ENCODE measurements around the gene EED. TPM values are rescaled to one million over a fixed set of nuclear protein-coding genes. Genes with fewer than 3 reads are reported as not detected.

Gene EED
- total RNA-seq, 4 donors from 2014 or later: 25.5 to 46.0 (median 33.0) TPM

DNA sequence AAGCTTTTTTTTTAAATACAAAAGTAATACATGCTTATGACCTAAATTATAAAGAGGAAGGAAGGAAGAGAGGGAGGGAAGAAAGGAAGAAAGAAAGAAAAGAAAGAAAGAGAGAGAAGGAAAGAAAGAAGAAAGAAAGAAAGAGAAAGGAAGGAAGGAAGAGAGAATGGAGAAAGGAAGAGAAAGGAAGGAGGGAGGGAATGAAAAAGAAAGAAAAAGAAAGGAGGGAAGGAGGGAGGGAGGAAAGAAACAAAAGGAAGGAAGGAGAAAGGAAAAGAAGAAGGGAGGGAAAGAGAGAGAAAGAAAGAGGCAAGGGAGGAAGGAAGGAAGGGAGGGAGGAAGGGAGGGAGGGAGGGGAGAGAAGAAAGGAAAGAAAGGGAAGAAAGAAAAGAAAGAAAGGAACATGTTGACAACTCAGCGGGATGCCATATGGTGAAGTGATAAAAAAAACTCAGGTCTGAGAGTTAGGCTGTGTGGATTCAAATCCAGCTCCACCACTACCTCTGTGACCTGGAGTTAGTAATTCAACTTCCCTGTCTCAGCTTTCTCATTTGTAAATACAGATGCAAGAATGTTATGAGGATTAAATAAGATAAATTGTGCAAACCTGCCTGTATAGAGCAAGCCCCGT, 9.6 kb upstream of the EED start:
- Histone ChIP-seq H3K4me3 (replicated peaks in 1 of 3) (no peak overlapping the region), H3K9me3 (no peaks in the 10 kb centered on the region), H3K4me1 (no peaks in the 10 kb centered on the region), H3K27ac (no peak overlapping the region), H3K27me3 (no peaks in the 10 kb centered on the region), H3K36me3 (no peaks in the 10 kb centered on the region)
- no peak for DNase-seq
- TF ChIP-seq POLR2A (IDR thresholded peaks at IDR 0.05): no peak
- TF ChIP-seq, protein P1, sequence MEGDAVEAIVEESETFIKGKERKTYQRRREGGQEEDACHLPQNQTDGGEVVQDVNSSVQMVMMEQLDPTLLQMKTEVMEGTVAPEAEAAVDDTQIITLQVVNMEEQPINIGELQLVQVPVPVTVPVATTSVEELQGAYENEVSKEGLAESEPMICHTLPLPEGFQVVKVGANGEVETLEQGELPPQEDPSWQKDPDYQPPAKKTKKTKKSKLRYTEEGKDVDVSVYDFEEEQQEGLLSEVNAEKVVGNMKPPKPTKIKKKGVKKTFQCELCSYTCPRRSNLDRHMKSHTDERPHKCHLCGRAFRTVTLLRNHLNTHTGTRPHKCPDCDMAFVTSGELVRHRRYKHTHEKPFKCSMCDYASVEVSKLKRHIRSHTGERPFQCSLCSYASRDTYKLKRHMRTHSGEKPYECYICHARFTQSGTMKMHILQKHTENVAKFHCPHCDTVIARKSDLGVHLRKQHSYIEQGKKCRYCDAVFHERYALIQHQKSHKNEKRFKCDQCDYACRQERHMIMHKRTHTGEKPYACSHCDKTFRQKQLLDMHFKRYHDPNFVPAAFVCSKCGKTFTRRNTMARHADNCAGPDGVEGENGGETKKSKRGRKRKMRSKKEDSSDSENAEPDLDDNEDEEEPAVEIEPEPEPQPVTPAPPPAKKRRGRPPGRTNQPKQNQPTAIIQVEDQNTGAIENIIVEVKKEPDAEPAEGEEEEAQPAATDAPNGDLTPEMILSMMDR (IDR thresholded peaks at IDR 0.05): no peak
- intact Hi-C loops (cut with DNase I): no loop called here
- WGBS, 2 donors: 49 to 62% methylated on average over 2 of the region's 2 CpGs

GRCh38 chr11:86237267-86237804, 7.2 kb upstream of the EED start:
- intact Hi-C loops (cut with DNase I): no loop called here
- 81 to 85% methylated on average over 9 of the region's 9 CpGs for WGBS, 2 donors

GRCh38 chr11:86240164-86240563, 4.4 kb upstream of the EED start:
- no peak for DNase-seq
- 86% methylated on average over 4 of the region's 4 CpGs for WGBS, 2 donors
- TF ChIP-seq, protein P1 (IDR thresholded peaks at IDR 0.05): no peak
- TF ChIP-seq POLR2A (IDR thresholded peaks at IDR 0.05): no peak
- H3K27me3 ChIP-seq: no peaks in the 10 kb centered on the region
- H3K27ac ChIP-seq: no peak overlapping the region
- H3K4me3 ChIP-seq (replicated peaks in 1 of 3): no peak overlapping the region
- intact Hi-C loops (cut with DNase I): no loop called here
- peaks cover 0 to 5% of the 10 kb centered on the region in 2 donors for H3K4me1 ChIP-seq
- H3K36me3 ChIP-seq: no peaks in the 10 kb centered on the region
- H3K9me3 ChIP-seq: no peaks in the 10 kb centered on the region

More at GRCh38 chr11:86237267-86237804, 7.2 kb upstream of the EED start:
- Histone ChIP-seq H3K27me3 (no peaks in the 10 kb centered on the region), H3K4me1 (no peaks in the 10 kb centered on the region), H3K9me3 (no peaks in the 10 kb centered on the region), H3K36me3 (no peaks in the 10 kb centered on the region), H3K4me3 (replicated peaks in 1 of 3) (no peak overlapping the region), H3K27ac (no peak overlapping the region)
- no peak for TF ChIP-seq POLR2A (IDR thresholded peaks at IDR 0.05)
- TF ChIP-seq, protein P1 (IDR thresholded peaks at IDR 0.05): no peak
- no peak for DNase-seq

DNA sequence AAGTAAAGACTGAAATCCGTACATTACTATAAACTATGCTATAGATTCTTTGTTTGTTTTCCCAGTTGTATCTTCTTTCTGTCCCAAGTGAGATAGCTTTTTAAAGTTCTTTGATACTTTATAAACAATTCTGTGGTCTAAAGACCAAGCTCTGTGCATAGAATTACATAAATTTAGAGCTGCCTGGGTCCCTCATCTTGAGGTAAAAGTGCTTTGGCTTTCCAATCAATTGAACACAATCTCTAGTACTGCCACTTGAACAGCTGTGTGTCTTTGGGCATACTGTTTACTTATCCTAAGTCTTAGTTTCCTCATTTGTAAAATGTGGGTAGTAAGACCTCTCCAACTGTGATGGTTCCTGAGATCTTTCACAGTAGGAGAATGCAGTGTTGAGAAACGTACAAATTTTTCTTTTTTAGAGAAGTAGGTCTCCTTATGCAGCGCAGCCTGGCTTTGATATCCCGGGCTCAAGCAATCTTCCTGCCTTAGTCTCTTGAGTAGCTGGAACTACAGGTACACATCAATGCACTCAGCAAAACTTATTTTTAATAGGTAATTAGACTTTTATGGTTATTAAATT, 2.5 kb upstream of the EED start:
- Histone ChIP-seq H3K27ac (no peak overlapping the region), H3K9me3 (no peaks in the 10 kb centered on the region), H3K36me3 (no peaks in the 10 kb centered on the region), H3K4me3 (replicated peaks in 1 of 3) (no peak overlapping the region), H3K4me1 (peaks cover 9 to 14% of the 10 kb centered on the region in 2 donors), H3K27me3 (no peaks in the 10 kb centered on the region)
- DNase-seq: no peak
- intact Hi-C loops (cut with DNase I): no loop called here
- TF ChIP-seq POLR2A (IDR thresholded peaks at IDR 0.05): no peak
- TF ChIP-seq, protein P1 (IDR thresholded peaks at IDR 0.05): no peak
- 81 to 89% methylated on average over 4 of the region's 4 CpGs for WGBS, 2 donors

GRCh38 chr11:86243396-86243795, 1.2 kb upstream of the EED start:
- no peak overlapping the region for H3K27ac ChIP-seq
- peaks cover 15 to 23% of the 10 kb centered on the region in 2 donors for H3K4me1 ChIP-seq
- no peak overlapping the region for H3K4me3 ChIP-seq (replicated peaks in 1 of 3)
- intact Hi-C loops (cut with DNase I): no loop called here
- no peaks in the 10 kb centered on the region for H3K27me3 ChIP-seq
- no peaks in the 10 kb centered on the region for H3K36me3 ChIP-seq
- DNase-seq: no peak
- WGBS, 2 donors: 87 to 92% methylated on average over 2 of the region's 2 CpGs
- no peaks in the 10 kb centered on the region for H3K9me3 ChIP-seq
- TF ChIP-seq POLR2A (IDR thresholded peaks at IDR 0.05): no peak
- TF ChIP-seq, protein P1 (IDR thresholded peaks at IDR 0.05): no peak

Measured in thyroid gland (tissue), 4 donors.